Natural killer cell (primary cell): Measurements from ENCODE around the gene TMEM208. TPM values are rescaled to one million over a fixed set of nuclear protein-coding genes. Genes with fewer than 3 reads are reported as not detected.

ENCODE experiments used
- ATAC-seq, 3 donors: fragments of 150-1000 bp in 2 of 3; fragments of 200-7000 bp in 1 of 3; cut with Tn5 transposase; 1 replicate in 1 of 3; 2 replicates in 2 of 3; pipeline ENCODE4 v1.10.0; 2021; ENCODE audit warnings: mild to moderate bottlenecking in 2 of 3, moderate library complexity in 2 of 3
- DNase-seq, 2 donors: peaks; one replicate each; pipeline versions ENCODE4 v3.0.0 to v3.0.0-alpha.2; 2013 to 2021; ENCODE audit warnings: mixed read lengths in 1 of 2
- H3K27ac ChIP-seq: one replicate; pipeline ENCODE4 v1.5.1; 2013; ENCODE audit warnings: mild to moderate bottlenecking, low read length
- H3K27me3 ChIP-seq: one replicate; pipeline ENCODE4 v1.6.1; 2013; ENCODE audit warnings: low read length; ENCODE audit not compliant: control insufficient read depth, insufficient read depth
- H3K36me3 ChIP-seq: one replicate; pipeline ENCODE4 v1.6.1; 2013; ENCODE audit warnings: low read length; ENCODE audit not compliant: control insufficient read depth, insufficient read depth
- H3K4me1 ChIP-seq: one replicate; pipeline ENCODE4 v1.6.1; 2013; ENCODE audit warnings: low read length; ENCODE audit not compliant: control insufficient read depth, insufficient read depth
- H3K4me3 ChIP-seq: one replicate; pipeline ENCODE4 v1.5.1; 2013; ENCODE audit warnings: low read length
- H3K9me3 ChIP-seq: one replicate; pipeline ENCODE4 v1.6.1; 2013; ENCODE audit warnings: low read length; ENCODE audit not compliant: control insufficient read depth, insufficient read depth
- H3K27ac Mint-ChIP-seq, 2 donors: one replicate each; pipeline ENCODE4 v1.8.0; 2022; ENCODE audit warnings: mild to moderate bottlenecking in 2 of 2, mixed read lengths in 2 of 2, moderate library complexity in 1 of 2
- H3K27me3 Mint-ChIP-seq, 2 donors: one replicate each; pipeline ENCODE4 v1.8.0; 2022; ENCODE audit warnings: low read depth in 2 of 2, mixed read lengths in 2 of 2
- H3K36me3 Mint-ChIP-seq: one replicate; pipeline ENCODE4 v1.8.0; 2022; ENCODE audit warnings: mixed read lengths
- H3K4me1 Mint-ChIP-seq, 2 donors: one replicate each; pipeline ENCODE4 v1.8.0; 2022; ENCODE audit warnings: mixed read lengths in 2 of 2
- H3K4me3 Mint-ChIP-seq: one replicate; pipeline ENCODE4 v1.8.0; 2022; ENCODE audit warnings: mild to moderate bottlenecking, moderate library complexity, mixed read lengths
- H3K9me3 Mint-ChIP-seq, 2 donors: one replicate each; pipeline ENCODE4 v1.8.0; 2022; ENCODE audit warnings: mixed read lengths in 2 of 2
- WGBS: methylation state at CpG from one replicate; pipeline ENCODE4 v1.1.7; 2013; ENCODE audit warnings: missing lambda C conversion rate; ENCODE audit not compliant: insufficient coverage; 5-methylcytosine and 5-hydroxymethylcytosine counted together
- intact Hi-C: fragments of 100-400 bp; cut with micrococcal nuclease; formaldehyde crosslinking; loops from one replicate; pipeline ENCODE4 v1.14.2; 2022
- total RNA-seq, 4 donors: library from RNA; stranded (reverse); fragments of 120-200 nt in 1 of 4; gene quantifications; one replicate each; pipeline versions ENCODE4 v1.2.3 to v1.2.4, GENCODE V29; 2013 to 2022
- TF ChIP-seq, protein P1 (sequence below): fragments of 200-600 bp; IDR thresholded peaks from one replicate; pipeline ENCODE4 v1.8.0; 2022; ENCODE audit warnings: antibody characterized with exemption

The TMEM208 gene
- total RNA-seq, 3 donors from 2014 or later (not counting 1 experiment from before 2014, with no cell fraction given), result 34.5 to 39.2 (median 36.7) TPM

DNA sequence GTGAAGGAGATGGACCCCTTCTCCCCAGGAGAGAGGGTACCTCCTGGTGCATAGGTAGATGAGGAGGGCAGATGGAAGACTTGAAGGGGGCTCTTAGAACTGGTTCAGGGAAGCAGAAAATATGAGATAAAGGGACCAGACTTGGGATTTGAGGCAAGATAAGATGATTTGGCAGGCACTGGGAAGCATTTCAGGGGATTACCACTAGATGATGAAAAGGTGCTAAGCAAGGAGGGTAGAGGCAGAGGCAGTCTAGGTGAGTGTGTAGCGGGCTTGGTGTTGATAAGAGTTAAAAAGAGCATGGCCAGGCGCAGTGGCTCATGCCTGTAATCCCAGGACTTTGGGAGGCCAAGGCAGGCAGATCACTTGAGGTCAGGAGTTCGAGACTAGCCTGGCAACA is 36.3 kb downstream of the TMEM208 start:
- H3K9me3 Mint-ChIP-seq, result no peaks in the 10 kb centered on the region
- peaks cover 7 to 24% of the 10 kb centered on the region in 2 donors for H3K27me3 Mint-ChIP-seq
- WGBS, result 94% methylated on average over 3 of the region's 3 CpGs
- TF ChIP-seq, protein P1, sequence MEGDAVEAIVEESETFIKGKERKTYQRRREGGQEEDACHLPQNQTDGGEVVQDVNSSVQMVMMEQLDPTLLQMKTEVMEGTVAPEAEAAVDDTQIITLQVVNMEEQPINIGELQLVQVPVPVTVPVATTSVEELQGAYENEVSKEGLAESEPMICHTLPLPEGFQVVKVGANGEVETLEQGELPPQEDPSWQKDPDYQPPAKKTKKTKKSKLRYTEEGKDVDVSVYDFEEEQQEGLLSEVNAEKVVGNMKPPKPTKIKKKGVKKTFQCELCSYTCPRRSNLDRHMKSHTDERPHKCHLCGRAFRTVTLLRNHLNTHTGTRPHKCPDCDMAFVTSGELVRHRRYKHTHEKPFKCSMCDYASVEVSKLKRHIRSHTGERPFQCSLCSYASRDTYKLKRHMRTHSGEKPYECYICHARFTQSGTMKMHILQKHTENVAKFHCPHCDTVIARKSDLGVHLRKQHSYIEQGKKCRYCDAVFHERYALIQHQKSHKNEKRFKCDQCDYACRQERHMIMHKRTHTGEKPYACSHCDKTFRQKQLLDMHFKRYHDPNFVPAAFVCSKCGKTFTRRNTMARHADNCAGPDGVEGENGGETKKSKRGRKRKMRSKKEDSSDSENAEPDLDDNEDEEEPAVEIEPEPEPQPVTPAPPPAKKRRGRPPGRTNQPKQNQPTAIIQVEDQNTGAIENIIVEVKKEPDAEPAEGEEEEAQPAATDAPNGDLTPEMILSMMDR, result no peak
- intact Hi-C loops, result no loop called here
- no peak overlapping the region for H3K27ac ChIP-seq
- DNase-seq (no peak), ATAC-seq (no peak)
- no peaks in the 10 kb centered on the region for H3K4me1 ChIP-seq
- H3K4me1 Mint-ChIP-seq, result no peaks in the 10 kb centered on the region
- H3K4me3 ChIP-seq, result no peak overlapping the region
- H3K9me3 ChIP-seq, result no peaks in the 10 kb centered on the region
- no peaks in the 10 kb centered on the region for H3K36me3 ChIP-seq
- no peak overlapping the region for H3K27ac Mint-ChIP-seq
- no peaks in the 10 kb centered on the region for H3K36me3 Mint-ChIP-seq
- H3K27me3 ChIP-seq, result no peaks in the 10 kb centered on the region
- H3K4me3 Mint-ChIP-seq, result no peak overlapping the region

DNA sequence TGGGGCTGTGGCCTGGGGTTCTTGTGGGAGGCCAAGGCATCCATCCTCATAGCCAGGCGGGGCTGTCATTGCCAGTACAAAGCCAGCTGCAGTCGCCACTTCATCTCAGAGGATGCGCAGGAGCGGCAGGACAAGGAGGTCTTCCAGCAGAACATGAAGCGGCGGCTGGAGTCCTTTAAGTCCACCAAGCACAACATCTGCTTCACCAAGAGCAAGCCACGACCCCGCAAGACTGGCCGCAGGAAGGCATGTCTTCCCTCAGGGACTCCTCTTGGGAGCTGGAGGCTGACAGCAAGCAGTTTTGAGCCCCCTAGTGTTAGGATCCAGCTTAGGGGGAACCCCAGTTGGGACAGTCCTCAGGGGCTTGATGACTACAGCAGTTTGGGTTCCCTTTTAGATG is 37.3 kb downstream of the TMEM208 start:
- Histone ChIP-seq H3K27me3 (no peaks in the 10 kb centered on the region), H3K4me1 (no peaks in the 10 kb centered on the region), H3K4me3 (no peak overlapping the region), H3K36me3 (no peaks in the 10 kb centered on the region), H3K27ac (no peak overlapping the region), H3K9me3 (no peaks in the 10 kb centered on the region)
- Mint-ChIP-seq H3K4me3 (no peak overlapping the region), H3K27ac (no peak overlapping the region), H3K36me3 (no peaks in the 10 kb centered on the region), H3K9me3 (no peaks in the 10 kb centered on the region), H3K27me3 (peaks cover 7 to 24% of the 10 kb centered on the region in 2 donors), H3K4me1 (no peaks in the 10 kb centered on the region)
- intact Hi-C loops, result no loop called here
- 89% methylated on average over 9 of the region's 9 CpGs for WGBS
- DNase-seq, result no peak
- TF ChIP-seq, protein P1, result no peak
- no peak for ATAC-seq

DNA sequence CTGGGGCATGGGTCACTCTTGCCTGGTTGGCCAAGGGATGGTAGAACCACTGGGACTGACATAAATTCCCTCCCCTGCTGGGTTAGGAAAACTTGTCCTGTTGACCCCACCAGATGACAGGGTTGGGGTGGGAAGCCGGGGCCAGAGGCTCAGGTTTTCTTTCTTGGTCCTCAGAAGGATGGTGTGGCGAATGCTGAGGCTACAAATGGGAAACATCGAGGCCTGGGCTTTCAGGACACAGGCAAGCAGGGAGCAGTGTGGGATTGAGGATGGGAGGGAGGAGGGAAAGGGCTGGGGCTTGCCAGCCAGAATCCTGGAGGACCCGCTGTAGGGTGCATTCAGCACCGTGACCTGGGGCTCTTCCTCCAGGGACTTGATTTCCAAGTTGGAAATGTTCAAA is 37.9 kb downstream of the TMEM208 start:
- ATAC-seq (no peak), DNase-seq (no peak)
- Histone ChIP-seq H3K4me3 (no peak overlapping the region), H3K27me3 (no peaks in the 10 kb centered on the region), H3K36me3 (no peaks in the 10 kb centered on the region), H3K9me3 (no peaks in the 10 kb centered on the region), H3K4me1 (no peaks in the 10 kb centered on the region), H3K27ac (no peak overlapping the region)
- 92% methylated on average over 5 of the region's 5 CpGs for WGBS
- Mint-ChIP-seq H3K36me3 (no peaks in the 10 kb centered on the region), H3K4me1 (no peaks in the 10 kb centered on the region), H3K4me3 (no peak overlapping the region), H3K27ac (no peak overlapping the region), H3K27me3 (peaks cover 7 to 24% of the 10 kb centered on the region in 2 donors), H3K9me3 (no peaks in the 10 kb centered on the region)
- intact Hi-C loops, result no loop called here
- TF ChIP-seq, protein P1, result no peak

DNA sequence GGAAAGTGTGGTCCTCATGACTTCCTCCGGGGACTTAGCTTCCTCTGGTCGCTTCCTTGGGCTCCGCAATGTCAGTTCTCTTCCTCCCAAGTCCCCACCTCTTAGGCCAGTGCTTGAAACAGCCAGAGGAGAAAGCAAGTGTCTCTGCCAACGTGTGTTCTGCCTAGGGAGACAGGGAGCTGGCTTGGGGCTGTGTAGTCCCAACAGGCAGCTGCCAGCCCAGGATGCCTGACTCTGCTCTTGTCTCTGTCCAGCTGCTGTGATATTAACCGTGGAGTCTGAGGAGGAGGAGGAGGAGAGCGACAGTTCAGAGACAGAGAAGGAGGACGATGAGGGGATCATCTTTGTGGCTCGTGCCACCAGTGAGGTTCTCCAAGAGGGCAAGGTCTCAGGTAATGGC is 38.9 kb downstream of the TMEM208 start:
- no peak overlapping the region for H3K27ac Mint-ChIP-seq

More for the DNA sequence above, 38.9 kb downstream of the TMEM208 start:
- Mint-ChIP-seq H3K4me1 (no peaks in the 10 kb centered on the region), H3K9me3 (no peaks in the 10 kb centered on the region), H3K27me3 (peaks cover 7 to 24% of the 10 kb centered on the region in 2 donors), H3K4me3 (no peak overlapping the region), H3K36me3 (no peaks in the 10 kb centered on the region)
- Histone ChIP-seq H3K27me3 (no peaks in the 10 kb centered on the region), H3K9me3 (no peaks in the 10 kb centered on the region), H3K36me3 (no peaks in the 10 kb centered on the region), H3K4me1 (no peaks in the 10 kb centered on the region), H3K27ac (no peak overlapping the region), H3K4me3 (no peak overlapping the region)
- intact Hi-C loops, result no loop called here
- 71% methylated on average over 7 of the region's 8 CpGs for WGBS
- ATAC-seq, result no peak
- DNase-seq, result no peak
- TF ChIP-seq, protein P1, result no peak
